MCF 10A (cell line): ENCODE data around the gene PRPF4. TPM values are rescaled to one million over a fixed set of nuclear protein-coding genes. Genes with fewer than 3 reads are reported as not detected.

Experiments
- BruUV-seq: library from RNA; stranded (reverse); fragments of 400-500 nt; replicated peaks from 2 replicates; lab custom pipeline; 2021; lab: Mats Ljungman, UMichigan
- CTCF ChIA-PET: fragments of 300-600 bp; sonication (Branson Sonifier 250); formaldehyde crosslinking; extraction: SDS; loops from one replicate; lab custom pipeline; 2021; ENCODE audit warnings: antibody characterized with exemption, inconsistent platforms; lab: Yijun Ruan, JAX
- POLR2A ChIA-PET: fragments of 300-600, 350-650 bp; sonication (Branson Sonifier 250); formaldehyde crosslinking; extraction: SDS; loops from one replicate; lab custom pipeline; 2020; ENCODE audit warnings: antibody characterized with exemption, inconsistent platforms; lab: Yijun Ruan, JAX
- DNase-seq: peaks from one replicate; pipeline ENCODE4 v3.0.0-alpha.2; 2018; ENCODE audit not compliant: unreplicated experiment
- H3K27ac Mint-ChIP-seq: one replicate; pipeline ENCODE4 v1.8.0; 2022; ENCODE audit warnings: mild to moderate bottlenecking, low read depth, mixed read lengths; ENCODE audit not compliant: unreplicated experiment
- H3K27me3 Mint-ChIP-seq: one replicate; pipeline ENCODE4 v1.8.0; 2022; ENCODE audit warnings: mixed read lengths; ENCODE audit not compliant: insufficient read depth, unreplicated experiment
- H3K36me3 Mint-ChIP-seq: one replicate; pipeline ENCODE4 v1.8.0; 2022; ENCODE audit warnings: mild to moderate bottlenecking, moderate library complexity, mixed read lengths; ENCODE audit not compliant: insufficient read depth, unreplicated experiment
- H3K4me1 Mint-ChIP-seq: one replicate; pipeline ENCODE4 v1.8.0; 2022; ENCODE audit warnings: mixed read lengths; ENCODE audit not compliant: insufficient read depth, unreplicated experiment
- H3K4me3 Mint-ChIP-seq: one replicate; pipeline ENCODE4 v1.8.0; 2022; ENCODE audit warnings: mild to moderate bottlenecking, moderate library complexity, mixed read lengths; ENCODE audit not compliant: unreplicated experiment
- H3K9me3 Mint-ChIP-seq: one replicate; pipeline ENCODE4 v1.8.0; 2022; ENCODE audit warnings: mixed read lengths; ENCODE audit not compliant: unreplicated experiment
- CTCF ChIP-seq: fragments of 200-600 bp; IDR thresholded peaks from one replicate; pipeline ENCODE4 v1.8.0; 2022; ENCODE audit warnings: antibody characterized with exemption, mild to moderate bottlenecking; ENCODE audit not compliant: unreplicated experiment
- intact Hi-C: fragments of 100-400 bp; cut with micrococcal nuclease; formaldehyde crosslinking; loops from 2 replicates; pipeline ENCODE4 v1.14.1; 2022
- total RNA-seq: library from RNA; stranded (reverse); gene quantifications from 2 replicates; pipeline ENCODE4 v1.2.3, GENCODE V29; 2022

PRPF4 gene
- total RNA-seq, 1 experiment from 2014 or later, result 37.3 TPM

GRCh38 chr9:113238859-113239232 is 36.6 kb upstream of the PRPF4 start:
- BruUV-seq, result no TSS peak
- ChIA-PET POLR2A (interaction anchor here (0.6 to 3.2 kb wide), 2 partner anchors 17 to 683 kb away, joined by 5 to 22 read pairs; partner anchors contain the start of genes FKBP15 and SLC31A1), CTCF (interaction anchor here (0.6 to 1.1 kb wide), 2 partner anchors 17 to 23 kb away, joined by 3 to 4 read pairs; no protein-coding TSS in a partner anchor)
- DNase-seq, result no peak
- no peak overlapping the region for H3K4me3 Mint-ChIP-seq
- intact Hi-C loops, result no loop called here
- no peak for TF ChIP-seq CTCF
- H3K4me1 Mint-ChIP-seq, result peaks cover 6% of the 10 kb centered on the region
- no peaks in the 10 kb centered on the region for H3K9me3 Mint-ChIP-seq
- no peaks in the 10 kb centered on the region for H3K36me3 Mint-ChIP-seq
- no peaks in the 10 kb centered on the region for H3K27me3 Mint-ChIP-seq
- no peak overlapping the region for H3K27ac Mint-ChIP-seq

- POLR2A ChIA-PET, result interaction anchor here (0.6 to 1.5 kb wide), 3 partner anchors 34 to 959 kb away, joined by 3 to 4 read pairs (median 3); partner anchors contain the start of gene CDC26
Observed at GRCh38 chr9:113241161-113241560, 34.3 kb upstream of the PRPF4 start.

GRCh38 chr9:113244556-113244955 is 30.9 kb upstream of the PRPF4 start:
- no peak overlapping the region for H3K4me3 Mint-ChIP-seq
- ChIA-PET POLR2A (interaction anchor here (1.0 to 1.2 kb wide), 2 partner anchors 9 to 22 kb away, joined by 3 to 4 read pairs; no protein-coding TSS in a partner anchor), CTCF (no interaction called here)
- peaks cover 6% of the 10 kb centered on the region for H3K36me3 Mint-ChIP-seq
- DNase-seq, result no peak
- peaks cover 6% of the 10 kb centered on the region for H3K4me1 Mint-ChIP-seq
- H3K27ac Mint-ChIP-seq, result no peak overlapping the region
- BruUV-seq, result no TSS peak
- intact Hi-C loops, result no loop called here
- no peaks in the 10 kb centered on the region for H3K9me3 Mint-ChIP-seq
- no peak for TF ChIP-seq CTCF
- H3K27me3 Mint-ChIP-seq, result no peaks in the 10 kb centered on the region

More at GRCh38 chr9:113241161-113241560, 34.3 kb upstream of the PRPF4 start:
- H3K4me1 Mint-ChIP-seq, result peaks cover 6% of the 10 kb centered on the region
- no peak overlapping the region for H3K27ac Mint-ChIP-seq
- no peak for TF ChIP-seq CTCF
- DNase-seq, result no peak
- no peaks in the 10 kb centered on the region for H3K27me3 Mint-ChIP-seq
- intact Hi-C loops, result no loop called here
- no peak overlapping the region for H3K4me3 Mint-ChIP-seq
- H3K9me3 Mint-ChIP-seq, result no peaks in the 10 kb centered on the region
- no peaks in the 10 kb centered on the region for H3K36me3 Mint-ChIP-seq
- BruUV-seq, result no TSS peak
- CTCF ChIA-PET, result interaction anchor here (0.5 to 2.2 kb wide), 6 partner anchors 18 to 1503 kb away, joined by 3 to 9 read pairs (median 3); no protein-coding TSS in a partner anchor

- Mint-ChIP-seq H3K27ac (no peak overlapping the region), H3K4me3 (no peak overlapping the region), H3K36me3 (peaks cover 6% of the 10 kb centered on the region), H3K4me1 (no peaks in the 10 kb centered on the region), H3K9me3 (no peaks in the 10 kb centered on the region), H3K27me3 (no peaks in the 10 kb centered on the region)
- CTCF ChIA-PET, result interaction anchor here (0.8 to 1.5 kb wide), 2 partner anchors 7 to 14 kb away, joined by 3 to 4 read pairs; no protein-coding TSS in a partner anchor
- no TSS peak for BruUV-seq
- POLR2A ChIA-PET, result interaction anchor here (0.9 to 1.8 kb wide), 3 partner anchors 13 to 27 kb away, joined by 3 to 4 read pairs (median 3); no protein-coding TSS in a partner anchor
- TF ChIP-seq CTCF, result no peak
- intact Hi-C loops, result no loop called here
- DNase-seq, result no peak
Observed at GRCh38 chr9:113245894-113246293, 29.6 kb upstream of the PRPF4 start.
